CD8-positive, alpha-beta memory T cell (primary cell): ENCODE data around the gene TMEM53. TPM values are rescaled to one million over a fixed set of nuclear protein-coding genes. Genes with fewer than 3 reads are reported as not detected.

ENCODE experiments used
- CTCF ChIA-PET: fragments of 350-600 bp; sonication (Branson Sonifier 250); formaldehyde crosslinking; loops from one replicate; lab custom pipeline; 2021; ENCODE audit warnings: antibody characterized with exemption; lab: Charles Lee
- POLR2A ChIA-PET: fragments of 350-600 bp; sonication (Branson Sonifier 250); formaldehyde crosslinking; loops from one replicate; lab custom pipeline; 2021; ENCODE audit warnings: antibody characterized with exemption; lab: Charles Lee
- DNase-seq, 5 donors: peaks; one replicate each; pipeline versions ENCODE4 v3.0.0 to v3.0.0-alpha.2; 2020 to 2022; ENCODE audit warnings: mixed read lengths in 1 of 5
- H3K27ac ChIP-seq: one replicate; pipeline ENCODE4 v1.7.0; 2013; ENCODE audit warnings: low read depth, mild to moderate bottlenecking, low read length, moderate library complexity
- H3K27me3 ChIP-seq: 2 replicates; pipeline ENCODE4 v1.7.0; 2013; ENCODE audit warnings: low read length, mild to moderate bottlenecking; ENCODE audit not compliant: insufficient read depth, poor library complexity, severe bottlenecking
- H3K36me3 ChIP-seq: 2 replicates; pipeline ENCODE4 v1.7.0; 2013; ENCODE audit warnings: mild to moderate bottlenecking, low read length, moderate library complexity; ENCODE audit not compliant: insufficient read depth
- H3K4me1 ChIP-seq: 2 replicates; pipeline ENCODE4 v1.7.0; 2013; ENCODE audit warnings: mild to moderate bottlenecking, low read length, moderate library complexity; ENCODE audit not compliant: insufficient read depth
- H3K4me3 ChIP-seq: 2 replicates; pipeline ENCODE4 v1.7.0; 2013; ENCODE audit warnings: mild to moderate bottlenecking, low read length
- H3K9me3 ChIP-seq: 2 replicates; pipeline ENCODE4 v1.7.0; 2013; ENCODE audit warnings: mild to moderate bottlenecking, low read length
- H3K27ac Mint-ChIP-seq, 8 donors: one replicate each; pipeline ENCODE4 v1.8.0; 2020 to 2021; ENCODE audit warnings: mixed read lengths in 8 of 8, mild to moderate bottlenecking in 6 of 8, inconsistent platforms in 3 of 8, moderate library complexity in 3 of 8
- H3K27me3 Mint-ChIP-seq, 2 donors: one replicate each; pipeline ENCODE4 v1.8.0; 2020 to 2021; ENCODE audit warnings: mixed read lengths in 2 of 2, mild to moderate bottlenecking in 1 of 2, moderate library complexity in 1 of 2
- H3K36me3 Mint-ChIP-seq, 3 donors: one replicate each; pipeline ENCODE4 v1.8.0; 2020 to 2021; ENCODE audit warnings: mixed read lengths in 3 of 3, inconsistent platforms in 1 of 3, mild to moderate bottlenecking in 1 of 3
- H3K4me1 Mint-ChIP-seq, 3 donors: one replicate each; pipeline ENCODE4 v1.8.0; 2020 to 2021; ENCODE audit warnings: mixed read lengths in 3 of 3, inconsistent platforms in 1 of 3, mild to moderate bottlenecking in 1 of 3
- H3K4me3 Mint-ChIP-seq, 7 donors: one replicate each; pipeline ENCODE4 v1.8.0; 2020 to 2021; ENCODE audit warnings: mixed read lengths in 7 of 7, mild to moderate bottlenecking in 6 of 7, moderate library complexity in 4 of 7, inconsistent platforms in 2 of 7
- H3K9me3 Mint-ChIP-seq, 5 donors: one replicate each; pipeline ENCODE4 v1.8.0; 2020 to 2022; ENCODE audit warnings: mixed read lengths in 5 of 5, mild to moderate bottlenecking in 3 of 5, moderate library complexity in 2 of 5, inconsistent platforms in 1 of 5
- polyA plus RNA-seq: library from polyadenylated mRNA; unstranded; fragments of 300-500 nt; fragmentation: Illumina TruSeq; gene quantifications from one replicate; pipeline ENCODE4 v1.2.3, GENCODE V29; 2021
- total RNA-seq, 2 experiments: library from RNA; stranded (reverse); gene quantifications; one replicate each; pipeline ENCODE4 v1.2.3, GENCODE V29; 2021

TMEM53 gene
- total and polyA plus RNA-seq, 3 experiments from 2014 or later: 2.3 to 7.1 (median 2.5) TPM

GRCh38 chr1:44685218-44685617, 10.9 kb upstream of the TMEM53 start:
- no peaks in the 10 kb centered on the region for H3K9me3 Mint-ChIP-seq
- Histone ChIP-seq H3K4me1 (no peaks in the 10 kb centered on the region), H3K9me3 (no peaks in the 10 kb centered on the region), H3K27ac (no peak overlapping the region), H3K4me3 (no peak overlapping the region), H3K36me3 (no peaks in the 10 kb centered on the region), H3K27me3 (no peaks in the 10 kb centered on the region)
- peaks cover 0 to 3% of the 10 kb centered on the region in 2 donors for H3K27me3 Mint-ChIP-seq
- no peak overlapping the region for H3K4me3 Mint-ChIP-seq
- ChIA-PET CTCF (interaction anchor here (3.4 kb wide), 1 partner anchor 10 kb away, joined by 13 read pairs; the partner anchor contains the start of genes ARMH1 and TMEM53), POLR2A (no interaction called here)
- H3K4me1 Mint-ChIP-seq: no peaks in the 10 kb centered on the region
- no peak for DNase-seq
- no peaks in the 10 kb centered on the region for H3K36me3 Mint-ChIP-seq
- no peak overlapping the region for H3K27ac Mint-ChIP-seq

DNA sequence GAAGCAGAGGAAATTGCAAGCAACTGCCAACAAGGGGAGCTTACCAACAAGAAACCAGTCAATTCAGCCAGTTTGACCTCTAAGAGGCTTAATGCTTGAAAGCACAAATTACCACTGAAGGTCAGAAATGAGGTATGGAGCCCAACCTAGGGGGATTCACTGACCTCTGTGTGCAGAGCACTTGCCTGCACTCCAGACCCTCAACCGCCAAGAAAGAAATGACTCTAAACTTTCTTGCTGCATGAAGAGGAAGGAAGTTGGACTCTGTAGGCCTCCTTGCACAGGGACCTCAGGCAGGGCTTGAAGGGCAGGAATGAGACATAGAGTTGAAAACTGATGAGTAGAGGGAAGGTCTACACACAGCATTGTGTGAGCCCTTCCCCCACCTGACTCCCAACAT, 10.2 kb upstream of the TMEM53 start:
- ChIA-PET POLR2A (no interaction called here), CTCF (interaction anchor here (3.4 kb wide), 1 partner anchor 10 kb away, joined by 13 read pairs; the partner anchor contains the start of genes ARMH1 and TMEM53)
- Mint-ChIP-seq H3K27ac (peak overlapping the region in 1 of 8 donors; percentile 82), H3K4me1 (no peaks in the 10 kb centered on the region), H3K4me3 (no peak overlapping the region), H3K36me3 (no peaks in the 10 kb centered on the region), H3K9me3 (no peaks in the 10 kb centered on the region), H3K27me3 (peaks cover 0 to 3% of the 10 kb centered on the region in 2 donors)
- no peaks in the 10 kb centered on the region for H3K4me1 ChIP-seq
- H3K9me3 ChIP-seq: no peaks in the 10 kb centered on the region
- H3K27ac ChIP-seq: no peak overlapping the region
- H3K36me3 ChIP-seq: no peaks in the 10 kb centered on the region
- DNase-seq: no peak
- H3K4me3 ChIP-seq: no peak overlapping the region
- H3K27me3 ChIP-seq: no peaks in the 10 kb centered on the region

- Mint-ChIP-seq H3K27me3 (peaks cover 0 to 3% of the 10 kb centered on the region in 2 donors), H3K27ac (no peak overlapping the region), H3K36me3 (no peaks in the 10 kb centered on the region), H3K4me3 (no peak overlapping the region), H3K9me3 (no peaks in the 10 kb centered on the region), H3K4me1 (no peaks in the 10 kb centered on the region)
- Histone ChIP-seq H3K4me3 (no peak overlapping the region), H3K27ac (no peak overlapping the region), H3K9me3 (no peaks in the 10 kb centered on the region), H3K36me3 (no peaks in the 10 kb centered on the region), H3K27me3 (no peaks in the 10 kb centered on the region), H3K4me1 (no peaks in the 10 kb centered on the region)
- POLR2A ChIA-PET: no interaction called here
- CTCF ChIA-PET: no interaction called here
- DNase-seq: no peak
Measured at GRCh38 chr1:44682883-44683265, 8.6 kb upstream of the TMEM53 start.

DNA sequence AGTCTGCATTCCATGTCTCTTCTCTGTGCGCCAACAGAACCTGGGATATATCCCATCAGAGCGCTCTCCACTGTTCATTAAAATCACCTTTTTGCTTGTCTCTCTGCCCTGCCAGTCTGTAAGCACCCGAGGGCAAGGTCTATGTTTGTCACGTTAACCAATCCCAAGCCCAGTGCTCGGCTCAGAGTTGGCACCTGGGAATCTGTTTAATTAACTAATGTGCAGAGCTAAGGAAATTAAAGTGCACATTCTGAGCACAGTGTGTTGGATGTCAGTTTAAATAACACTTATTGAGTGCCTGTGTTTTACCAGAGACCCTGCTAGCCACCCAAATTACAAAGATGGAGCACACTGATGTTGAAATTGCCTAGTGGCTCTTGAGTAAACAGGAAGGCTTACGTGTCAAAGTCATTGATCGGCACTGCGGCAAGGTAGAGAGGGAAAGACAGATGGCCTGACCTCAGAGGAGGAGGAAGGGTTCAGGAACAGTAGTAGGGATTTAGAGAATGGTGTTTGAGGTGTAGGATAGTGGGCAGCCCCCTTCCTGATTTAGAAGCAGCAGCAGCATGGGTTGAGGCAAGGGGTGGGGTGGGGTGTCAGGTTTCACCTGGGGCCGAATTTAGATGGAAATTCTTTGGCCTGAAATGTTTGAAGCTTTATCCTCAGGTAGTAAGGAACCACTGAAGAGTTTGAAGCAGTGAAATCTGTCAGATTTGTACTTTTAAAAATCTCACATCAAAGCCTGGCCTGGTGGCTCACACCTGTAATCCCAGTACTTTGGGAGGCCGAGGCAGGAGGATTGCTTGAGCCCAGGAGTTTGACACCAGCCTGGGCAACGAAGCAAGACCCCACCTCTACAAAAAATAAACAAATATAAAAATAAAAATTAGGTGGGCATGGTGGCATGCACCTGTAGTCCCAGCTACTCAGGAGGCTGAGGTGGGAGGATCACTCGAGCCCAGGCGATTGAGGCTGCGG, 7.9 kb upstream of the TMEM53 start:
- no peak for DNase-seq
- Mint-ChIP-seq H3K27me3 (peaks cover 0 to 3% of the 10 kb centered on the region in 2 donors), H3K36me3 (no peaks in the 10 kb centered on the region), H3K4me1 (no peaks in the 10 kb centered on the region), H3K27ac (no peak overlapping the region), H3K4me3 (no peak overlapping the region), H3K9me3 (no peaks in the 10 kb centered on the region)
- no peaks in the 10 kb centered on the region for H3K27me3 ChIP-seq
- ChIA-PET POLR2A (no interaction called here), CTCF (no interaction called here)
- no peak overlapping the region for H3K27ac ChIP-seq
- H3K9me3 ChIP-seq: no peaks in the 10 kb centered on the region
- H3K36me3 ChIP-seq: no peaks in the 10 kb centered on the region
- H3K4me3 ChIP-seq: no peak overlapping the region
- H3K4me1 ChIP-seq: no peaks in the 10 kb centered on the region

DNA sequence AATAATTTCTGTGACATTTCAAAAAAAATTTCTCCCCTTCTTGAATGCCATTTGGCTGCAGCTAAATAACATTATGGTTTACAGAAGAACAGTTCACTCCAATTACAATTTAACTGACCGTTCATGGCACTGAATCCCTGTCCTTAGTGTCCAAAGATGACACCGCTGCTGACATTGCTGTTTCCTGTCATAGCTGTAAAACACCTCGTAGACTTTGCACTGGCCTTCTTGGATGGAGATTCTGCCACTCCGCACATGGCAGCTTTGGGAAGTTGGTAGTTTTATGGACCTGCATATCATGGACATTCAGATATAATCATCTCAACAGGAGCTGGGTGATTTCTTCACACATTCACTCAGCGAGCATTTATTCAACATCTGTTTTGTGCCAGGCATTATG, 5.2 kb upstream of the TMEM53 start:
- peaks cover 8% of the 10 kb centered on the region in 3 donors for H3K4me1 Mint-ChIP-seq
- ChIA-PET CTCF (no interaction called here), POLR2A (interaction anchor here (0.5 kb wide), 1 partner anchor 33 kb away, joined by 4 read pairs; no protein-coding TSS in a partner anchor)

DNA sequence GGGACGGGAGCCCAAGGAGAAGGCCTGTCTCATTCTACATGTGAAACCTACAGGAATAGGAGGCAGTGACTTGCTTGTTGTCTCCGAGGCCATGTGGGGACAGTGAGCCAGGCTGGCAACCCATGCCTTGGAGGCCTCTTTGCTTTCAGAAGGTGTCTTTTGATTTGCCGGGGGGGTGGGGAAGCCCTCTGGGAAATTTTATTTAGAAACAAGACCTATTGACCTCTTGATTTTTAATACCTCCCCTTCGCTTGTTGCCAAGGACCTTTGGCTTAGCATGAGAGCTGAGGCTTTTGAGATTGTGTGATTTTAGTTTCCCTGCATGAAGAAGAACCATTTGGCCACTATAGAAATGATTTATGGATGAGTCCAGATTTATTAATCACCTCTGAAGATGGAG, 4.3 kb upstream of the TMEM53 start:
- POLR2A ChIA-PET: no interaction called here
- Histone ChIP-seq H3K36me3 (no peaks in the 10 kb centered on the region), H3K27ac (no peak overlapping the region), H3K4me1 (peaks cover 8% of the 10 kb centered on the region), H3K9me3 (no peaks in the 10 kb centered on the region), H3K4me3 (no peak overlapping the region), H3K27me3 (no peaks in the 10 kb centered on the region)
- CTCF ChIA-PET: no interaction called here
- Mint-ChIP-seq H3K36me3 (peaks cover 0 to 4% (median 0%) of the 10 kb centered on the region in 3 donors), H3K9me3 (no peaks in the 10 kb centered on the region), H3K27me3 (peaks cover 0 to 2% of the 10 kb centered on the region in 2 donors), H3K4me3 (no peak overlapping the region), H3K27ac (no peak overlapping the region), H3K4me1 (peaks cover 11 to 14% (median 12%) of the 10 kb centered on the region in 3 donors)
- DNase-seq: no peak

More for the DNA sequence above, 5.2 kb upstream of the TMEM53 start:
- Mint-ChIP-seq H3K27me3 (peaks cover 0 to 2% of the 10 kb centered on the region in 2 donors), H3K4me3 (no peak overlapping the region), H3K27ac (no peak overlapping the region), H3K9me3 (no peaks in the 10 kb centered on the region), H3K36me3 (peaks cover 0 to 1% (median 0%) of the 10 kb centered on the region in 3 donors)
- Histone ChIP-seq H3K36me3 (no peaks in the 10 kb centered on the region), H3K27ac (no peak overlapping the region), H3K4me3 (no peak overlapping the region), H3K4me1 (peaks cover 7% of the 10 kb centered on the region), H3K27me3 (no peaks in the 10 kb centered on the region), H3K9me3 (no peaks in the 10 kb centered on the region)
- no peak for DNase-seq

DNA sequence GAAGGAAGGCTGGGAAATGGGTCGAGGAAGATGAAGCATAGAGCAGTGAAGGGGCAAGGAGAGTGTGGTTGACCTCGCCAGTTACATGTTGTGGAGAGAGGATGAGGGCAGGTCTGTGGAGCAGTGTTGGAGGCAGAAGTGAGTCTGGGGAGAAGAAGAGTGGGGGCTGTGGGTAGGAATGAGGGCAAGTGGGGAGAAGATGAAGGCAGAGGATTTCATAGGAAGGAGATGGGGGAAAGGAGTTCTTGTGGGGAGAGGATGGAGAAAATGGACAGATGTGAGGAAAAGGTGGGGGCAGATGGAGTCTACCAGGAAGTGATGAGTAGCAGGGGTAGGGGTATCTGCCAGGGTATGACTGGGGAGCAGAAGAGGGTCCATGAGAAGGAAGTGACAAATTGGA, 3.8 kb upstream of the TMEM53 start:
- Histone ChIP-seq H3K9me3 (no peaks in the 10 kb centered on the region), H3K4me1 (peaks cover 13% of the 10 kb centered on the region), H3K4me3 (no peak overlapping the region), H3K27me3 (no peaks in the 10 kb centered on the region), H3K36me3 (no peaks in the 10 kb centered on the region), H3K27ac (no peak overlapping the region)
- Mint-ChIP-seq H3K27ac (no peak overlapping the region), H3K4me1 (peaks cover 16 to 19% (median 17%) of the 10 kb centered on the region in 3 donors), H3K4me3 (no peak overlapping the region), H3K27me3 (peaks cover 0 to 2% of the 10 kb centered on the region in 2 donors), H3K36me3 (peaks cover 0 to 4% (median 0%) of the 10 kb centered on the region in 3 donors), H3K9me3 (no peaks in the 10 kb centered on the region)
- CTCF ChIA-PET: no interaction called here
- POLR2A ChIA-PET: no interaction called here
- no peak for DNase-seq

GRCh38 chr1:44677201-44677766, 3.0 kb upstream of the TMEM53 start:
- Histone ChIP-seq H3K9me3 (no peaks in the 10 kb centered on the region), H3K4me1 (peaks cover 13% of the 10 kb centered on the region), H3K27me3 (no peaks in the 10 kb centered on the region), H3K27ac (no peak overlapping the region), H3K4me3 (no peak overlapping the region), H3K36me3 (no peaks in the 10 kb centered on the region)
- Mint-ChIP-seq H3K27ac (no peak overlapping the region), H3K9me3 (no peaks in the 10 kb centered on the region), H3K36me3 (peaks cover 0 to 4% (median 0%) of the 10 kb centered on the region in 3 donors), H3K27me3 (peaks cover 0 to 2% of the 10 kb centered on the region in 2 donors), H3K4me1 (peaks cover 17 to 21% (median 20%) of the 10 kb centered on the region in 3 donors), H3K4me3 (no peak overlapping the region)
- CTCF ChIA-PET: interaction anchor here (4.9 kb wide), 1 partner anchor 25 kb away, joined by 33 read pairs; no protein-coding TSS in a partner anchor
- no peak for DNase-seq
- POLR2A ChIA-PET: no interaction called here
